Fibroblast of lung (primary cell): Measurements from ENCODE around the gene DEPDC1.

ENCODE experiments used
- CTCF ChIP-seq, 2 donors: IDR thresholded peaks in 1 of 2; conservative IDR thresholded peaks in 1 of 2; 1 replicate in 1 of 2; 2 replicates in 1 of 2; pipeline ENCODE4 v1.5.1; 2011 to 2012; ENCODE audit warnings: low read length in 2 of 2, control low read depth in 1 of 2, inconsistent platforms in 1 of 2, low read depth in 1 of 2, mild to moderate bottlenecking in 1 of 2
- EZH2 ChIP-seq: IDR thresholded peaks from 2 replicates; pipeline ENCODE4 v1.5.1; 2012; ENCODE audit warnings: low read length, control low read depth, mild to moderate bottlenecking; ENCODE audit errors: missing control alignments

- TF ChIP-seq CTCF (conservative IDR thresholded peaks at IDR 0.05 in 1 of 2, IDR thresholded peaks at IDR 0.05 in 1 of 2; ENCODE audit: low read depth in 1 of 2, low read length in 2 of 2), result no peak
- no peak for TF ChIP-seq EZH2
These were observed 42.1 kb upstream of the DEPDC1 start for GRCh38 chr1:68538941-68539340.
